Tibial artery (tissue), 4 donors: ENCODE results near the gene C2orf74.

Experiments
- DNase-seq, 2 donors: peaks; one replicate each; pipeline ENCODE4 v3.0.0-alpha.2; 2019
- H3K27ac ChIP-seq, 2 donors: fragments of 200-600 bp; sonication (generic) in 1 of 2; 1 replicate in 1 of 2; 2 replicates in 1 of 2; pipeline ENCODE4 v1.5.1; 2018 to 2019; ENCODE audit warnings: mild to moderate bottlenecking in 1 of 2
- H3K27me3 ChIP-seq, 2 donors: fragments of 200-600 bp; sonication (generic) in 1 of 2; one replicate each; pipeline versions ENCODE4 v1.5.1 to v1.6.0; 2016 to 2019
- H3K36me3 ChIP-seq, 3 donors: fragments of 200-600 bp; sonication (generic) in 2 of 3; one replicate each; pipeline ENCODE4 v1.5.1; 2016 to 2019; ENCODE audit warnings: mild to moderate bottlenecking in 2 of 3
- H3K4me1 ChIP-seq, 4 donors: fragments of 200-600 bp; sonication (generic) in 2 of 4; 1 replicate in 3 of 4; 2 replicates in 1 of 4; pipeline ENCODE4 v1.5.1; 2016 to 2019
- H3K4me3 ChIP-seq, 2 donors: fragments of 200-600 bp; sonication (generic) in 1 of 2; 1 replicate in 1 of 2; 2 replicates in 1 of 2; pipeline ENCODE4 v1.5.1; 2018 to 2019; ENCODE audit warnings: mild to moderate bottlenecking in 2 of 2
- H3K9me3 ChIP-seq, 3 donors: fragments of 200-600 bp; sonication (generic) in 1 of 3; one replicate each; pipeline ENCODE4 v1.5.1; 2016 to 2019
- intact Hi-C: fragments of 100-400 bp; cut with DNase I; formaldehyde crosslinking; loops from one replicate; pipeline ENCODE4 v1.15.0; 2023; ENCODE audit warnings: low total_unique reads
- TF ChIP-seq, protein P1 (sequence below), 2 experiments: fragments of 200-600 bp in 1 of 2; fragments of 450-650 bp in 1 of 2; IDR thresholded peaks; one replicate each; pipeline ENCODE4 v1.5.1; 2017 to 2019; ENCODE audit warnings: antibody characterized with exemption in 2 of 2, mild to moderate bottlenecking in 1 of 2, moderate library complexity in 1 of 2

C2orf74 gene

DNA sequence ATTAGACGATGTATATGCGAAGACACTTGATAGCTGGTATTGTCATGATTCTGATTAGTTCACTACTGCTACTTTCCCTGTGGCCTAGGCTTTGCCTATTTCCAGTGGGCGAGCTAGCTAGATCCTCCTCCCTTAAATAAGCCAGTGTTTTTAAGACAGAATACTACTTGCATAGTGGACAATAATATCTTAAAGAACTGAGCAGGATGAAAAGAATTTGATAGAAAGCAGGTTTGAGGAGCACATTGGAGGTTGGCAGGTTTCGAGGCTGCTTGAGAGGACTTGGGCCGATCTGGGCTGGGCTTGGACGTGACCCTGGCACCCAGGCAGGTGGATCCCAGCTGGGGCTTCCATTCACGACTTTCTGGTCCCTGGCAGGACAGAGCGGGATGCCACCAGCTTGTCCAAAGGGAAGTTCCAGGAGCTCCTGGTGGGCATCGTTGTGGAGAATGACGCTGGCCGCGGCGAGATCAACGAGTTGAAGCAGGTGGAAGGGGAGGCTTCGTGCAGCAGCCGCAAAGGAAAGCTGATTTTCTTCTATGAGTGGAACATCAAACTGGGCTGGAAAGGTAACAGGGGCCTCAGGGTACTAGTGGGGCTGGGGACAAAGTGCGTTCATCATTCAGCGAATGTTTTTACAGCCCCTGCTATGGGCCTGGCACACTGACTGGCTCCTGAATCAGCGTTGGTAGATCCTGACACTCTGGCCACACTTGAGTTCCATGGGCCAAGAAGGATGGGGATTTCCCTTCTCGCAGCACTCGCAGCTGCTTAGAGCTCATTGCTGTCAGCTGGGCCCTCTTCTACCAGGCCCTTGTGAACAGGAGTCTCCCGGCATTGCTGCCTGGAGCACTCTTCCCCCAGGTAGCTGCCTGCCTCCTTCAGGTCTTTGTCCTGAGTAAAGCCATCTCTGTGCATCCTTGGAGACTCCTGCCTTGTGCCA lies 16.9 kb downstream of the C2orf74 start:
- TF ChIP-seq, protein P1, sequence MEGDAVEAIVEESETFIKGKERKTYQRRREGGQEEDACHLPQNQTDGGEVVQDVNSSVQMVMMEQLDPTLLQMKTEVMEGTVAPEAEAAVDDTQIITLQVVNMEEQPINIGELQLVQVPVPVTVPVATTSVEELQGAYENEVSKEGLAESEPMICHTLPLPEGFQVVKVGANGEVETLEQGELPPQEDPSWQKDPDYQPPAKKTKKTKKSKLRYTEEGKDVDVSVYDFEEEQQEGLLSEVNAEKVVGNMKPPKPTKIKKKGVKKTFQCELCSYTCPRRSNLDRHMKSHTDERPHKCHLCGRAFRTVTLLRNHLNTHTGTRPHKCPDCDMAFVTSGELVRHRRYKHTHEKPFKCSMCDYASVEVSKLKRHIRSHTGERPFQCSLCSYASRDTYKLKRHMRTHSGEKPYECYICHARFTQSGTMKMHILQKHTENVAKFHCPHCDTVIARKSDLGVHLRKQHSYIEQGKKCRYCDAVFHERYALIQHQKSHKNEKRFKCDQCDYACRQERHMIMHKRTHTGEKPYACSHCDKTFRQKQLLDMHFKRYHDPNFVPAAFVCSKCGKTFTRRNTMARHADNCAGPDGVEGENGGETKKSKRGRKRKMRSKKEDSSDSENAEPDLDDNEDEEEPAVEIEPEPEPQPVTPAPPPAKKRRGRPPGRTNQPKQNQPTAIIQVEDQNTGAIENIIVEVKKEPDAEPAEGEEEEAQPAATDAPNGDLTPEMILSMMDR (IDR thresholded peaks at IDR 0.05): no peak
- peaks cover 30 to 41% (median 33%) of the 10 kb centered on the region in 3 donors for H3K36me3 ChIP-seq
- no peaks in the 10 kb centered on the region for H3K27me3 ChIP-seq
- no peak for DNase-seq
- no peaks in the 10 kb centered on the region for H3K9me3 ChIP-seq
- intact Hi-C loops: no loop called here
- peak overlapping the region; percentile 90 to 98 for H3K27ac ChIP-seq
- peaks cover 0 to 53% (median 41%) of the 10 kb centered on the region in 4 donors for H3K4me1 ChIP-seq
- H3K4me3 ChIP-seq: peak overlapping the region; percentile 58 to 82

DNA sequence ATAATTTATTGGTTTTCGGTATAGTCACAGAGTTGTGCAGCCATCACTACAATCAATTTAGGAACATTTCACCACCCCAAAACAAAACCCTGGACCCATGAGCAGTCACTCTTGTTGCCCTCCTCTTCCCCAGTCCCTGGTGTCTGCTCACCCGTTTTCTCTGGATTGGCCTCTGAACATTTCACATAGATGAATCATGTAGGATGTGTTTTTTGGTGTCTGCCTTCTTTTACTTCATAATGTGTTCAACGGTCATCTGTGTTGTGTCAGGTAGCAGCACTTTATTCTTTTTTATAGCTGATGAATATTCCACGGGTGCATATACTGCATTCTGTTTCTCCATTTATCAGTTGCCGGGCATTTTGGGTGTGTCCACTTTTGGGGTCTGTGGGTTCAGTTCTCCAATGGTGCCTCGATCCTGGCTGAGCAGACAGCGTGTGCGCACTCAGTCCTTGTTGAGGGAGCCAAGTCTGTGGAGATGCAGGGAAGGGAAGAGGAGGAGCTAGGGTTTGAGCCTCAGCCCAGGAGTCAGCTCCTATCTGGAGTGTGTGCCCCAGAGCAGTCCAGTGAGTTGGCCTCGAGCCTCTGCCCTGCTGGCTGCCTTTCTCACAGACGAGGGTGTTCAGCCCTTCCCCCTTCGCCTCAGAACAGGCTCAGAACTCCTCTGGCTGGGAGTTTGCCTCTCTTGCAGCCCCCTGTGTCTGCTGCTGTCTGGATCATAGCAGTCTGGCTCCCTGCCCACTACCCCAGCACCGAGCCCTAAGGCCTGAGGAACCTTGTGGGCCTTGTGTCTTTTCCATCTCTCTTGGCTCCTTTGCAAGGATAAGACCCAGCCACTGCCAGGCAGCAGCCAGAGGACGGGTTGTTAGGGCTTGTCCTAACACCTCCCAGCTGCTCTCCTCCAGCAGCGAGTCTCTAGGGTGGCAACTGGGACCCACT lies 18.0 kb downstream of the C2orf74 start:
- H3K4me3 ChIP-seq: peak overlapping the region; percentile 2 to 58
- TF ChIP-seq, protein P1 (IDR thresholded peaks at IDR 0.05): no peak
- no peaks in the 10 kb centered on the region for H3K9me3 ChIP-seq
- DNase-seq: peak; percentile 65 to 90
- H3K36me3 ChIP-seq: peaks cover 40 to 52% (median 44%) of the 10 kb centered on the region in 3 donors
- H3K27ac ChIP-seq: peak overlapping the region; percentile 53 to 98
- intact Hi-C loops: loop anchor here (10.0 kb wide), 1 partner anchor 295 kb away; the partner anchor contains the start of gene USP34
- H3K4me1 ChIP-seq: peaks cover 0 to 53% (median 41%) of the 10 kb centered on the region in 4 donors
- H3K27me3 ChIP-seq: no peaks in the 10 kb centered on the region

DNA sequence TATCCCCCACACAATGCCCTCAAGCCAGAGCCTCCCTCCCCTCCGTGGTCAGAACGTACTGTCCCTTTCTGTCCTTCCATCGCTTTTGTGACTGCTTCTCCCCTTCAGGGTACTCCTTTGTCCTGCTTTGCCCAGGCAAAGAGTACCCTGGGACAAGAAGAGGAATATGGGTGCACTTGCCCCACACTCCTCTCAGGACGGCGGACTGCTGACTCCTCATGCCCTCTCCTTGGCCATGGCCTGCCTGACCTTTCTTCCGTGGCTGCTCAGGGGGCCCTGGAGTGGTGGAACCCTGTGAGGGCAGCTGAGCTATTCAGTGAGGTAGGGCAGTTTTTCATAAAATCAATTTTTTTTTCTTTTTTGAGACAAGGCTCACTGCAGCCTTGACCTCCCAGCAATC lies 18.7 kb downstream of the C2orf74 start:
- intact Hi-C loops: loop anchor here (10.0 kb wide), 1 partner anchor 294 kb away; the partner anchor contains the start of gene USP34
- peaks cover 47 to 59% (median 51%) of the 10 kb centered on the region in 3 donors for H3K36me3 ChIP-seq
- TF ChIP-seq, protein P1 (IDR thresholded peaks at IDR 0.05): no peak
- H3K27ac ChIP-seq: peak overlapping the region; percentile 53 to 98
- no peaks in the 10 kb centered on the region for H3K9me3 ChIP-seq
- H3K27me3 ChIP-seq: no peaks in the 10 kb centered on the region
- H3K4me3 ChIP-seq: peak overlapping the region; percentile 2 to 58
- H3K4me1 ChIP-seq: peaks cover 0 to 53% (median 41%) of the 10 kb centered on the region in 4 donors
- no peak for DNase-seq

DNA sequence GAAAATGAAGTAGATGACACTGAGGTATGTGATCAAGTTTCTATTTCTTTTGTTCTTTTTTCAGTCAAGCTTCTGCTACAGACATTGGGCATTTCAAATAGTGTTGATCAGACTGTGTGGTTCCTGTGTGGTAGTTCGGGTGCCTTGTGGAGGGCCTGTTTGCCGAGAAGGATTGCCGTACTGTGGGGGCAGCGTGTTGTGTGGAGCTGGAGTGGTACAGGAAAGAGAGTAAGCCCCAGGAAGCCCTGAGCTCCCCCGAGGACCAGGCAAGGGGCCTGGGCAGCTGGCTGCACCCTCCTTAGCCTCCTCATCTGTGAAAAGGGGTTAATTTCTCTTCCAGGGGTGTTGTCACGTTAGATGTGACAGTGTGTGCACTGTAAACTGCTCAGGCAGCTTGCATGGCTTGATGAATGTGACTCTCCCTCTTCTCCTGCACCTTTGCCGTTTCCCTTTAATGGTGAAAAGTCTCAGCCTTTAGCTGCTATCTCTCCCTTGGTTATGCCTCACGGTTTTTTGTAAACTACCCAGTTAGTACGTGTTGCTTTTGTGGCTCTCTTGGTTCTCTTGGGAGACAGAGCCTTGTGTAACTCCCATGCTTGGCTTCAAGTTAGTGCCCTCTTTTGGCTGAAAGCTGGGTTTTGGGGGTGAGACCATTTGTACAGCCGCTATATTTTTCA lies 19.5 kb downstream of the C2orf74 start:
- Histone ChIP-seq H3K4me3 (peak overlapping the region in 1 of 2 donors; percentile 7), H3K9me3 (no peaks in the 10 kb centered on the region), H3K27me3 (no peaks in the 10 kb centered on the region), H3K27ac (peak overlapping the region in 1 of 2 donors; percentile 98), H3K36me3 (peaks cover 55 to 68% (median 59%) of the 10 kb centered on the region in 3 donors), H3K4me1 (peaks cover 0 to 47% (median 41%) of the 10 kb centered on the region in 4 donors)
- no peak for DNase-seq
- intact Hi-C loops: loop anchor here (10.0 kb wide), 1 partner anchor 293 kb away; the partner anchor contains the start of gene USP34
- TF ChIP-seq, protein P1 (IDR thresholded peaks at IDR 0.05): no peak

DNA sequence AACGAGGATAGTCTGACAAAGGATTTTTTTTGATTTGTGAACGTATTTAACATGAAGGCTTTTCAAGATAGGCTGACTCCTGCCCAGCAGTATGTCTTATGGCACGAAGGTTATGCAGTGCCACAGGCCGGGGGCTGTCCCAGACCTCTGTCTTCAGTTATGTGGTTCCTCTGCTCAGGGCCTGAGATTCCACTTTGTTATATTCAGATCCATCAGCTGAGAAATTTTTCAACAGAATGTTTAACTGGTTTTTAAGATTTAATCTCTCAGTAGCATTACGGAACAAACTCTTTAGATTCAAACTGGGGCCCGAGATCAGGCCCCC lies 20.0 kb downstream of the C2orf74 start:
- Histone ChIP-seq H3K27ac (peak overlapping the region in 1 of 2 donors; percentile 98), H3K4me1 (peaks cover 0 to 47% (median 41%) of the 10 kb centered on the region in 4 donors), H3K36me3 (peaks cover 60 to 73% (median 64%) of the 10 kb centered on the region in 3 donors), H3K4me3 (no peak overlapping the region), H3K9me3 (no peaks in the 10 kb centered on the region), H3K27me3 (no peaks in the 10 kb centered on the region)
- TF ChIP-seq, protein P1 (IDR thresholded peaks at IDR 0.05): no peak
- intact Hi-C loops: loop anchor here (10.0 kb wide), 1 partner anchor 293 kb away; the partner anchor contains the start of gene USP34
- DNase-seq: no peak
